Activated CD4-positive, alpha-beta T cell treated with anti-CD3 and anti-CD28 coated beads for 24 hours (primary cell): ENCODE results near the gene GGACT.
"Not testable (repeated sequence)": the region's sequence is repeated elsewhere in the genome, so short reads cannot be mapped to it uniquely, and the experiment has no call there.

ENCODE experiments used
- DNase-seq, 2 donors: peaks; one replicate each; pipeline ENCODE4 v3.0.0-alpha.2; 2020; ENCODE audit warnings: low read depth in 2 of 2

Gene GGACT

DNA sequence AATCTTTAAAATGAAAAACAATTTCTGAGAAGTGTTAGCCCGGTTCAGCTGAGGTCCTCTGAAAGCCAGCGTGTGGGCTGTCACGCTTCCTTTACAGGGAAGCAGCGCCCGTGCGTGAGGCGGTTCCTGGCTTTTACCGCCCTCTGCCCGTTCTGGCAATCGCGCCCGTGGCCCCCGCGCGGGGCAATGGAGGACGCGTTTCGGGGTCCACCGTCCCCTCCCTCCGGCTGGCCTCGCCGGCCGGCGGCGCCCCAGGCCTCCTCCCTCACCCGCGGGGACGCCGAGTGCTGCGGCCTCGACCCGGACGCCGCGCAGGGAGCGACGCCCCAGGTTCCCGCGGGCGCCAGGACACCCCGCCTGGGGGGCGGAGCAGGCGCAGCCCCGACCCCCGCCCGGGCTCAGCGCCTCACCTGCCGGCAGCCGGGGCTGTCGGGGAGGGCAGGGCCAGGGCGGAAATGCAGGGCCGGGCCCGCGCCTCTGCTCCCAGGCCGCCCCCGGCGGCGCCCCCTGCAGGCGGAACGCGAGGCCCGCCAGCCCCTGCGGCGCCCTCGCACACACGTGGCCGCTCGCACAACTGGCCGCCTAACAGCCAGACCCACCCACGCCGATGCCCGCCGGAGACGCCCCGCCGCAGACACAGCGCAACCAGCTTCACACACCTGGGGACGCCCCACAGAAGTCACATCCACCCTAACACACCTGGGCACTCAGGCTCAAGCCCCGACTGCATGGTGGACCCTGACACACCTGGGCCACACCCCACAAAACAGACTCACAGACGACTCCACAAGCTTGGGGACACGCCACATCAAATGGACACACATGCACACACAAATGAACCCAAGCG, at the start of gene GGACT:
TSS of gene GGACT (minus strand) at position 459 of the 847 bp plus-strand sequence. CDS start 56,198 bp downstream, outside the sequence.
- DNase-seq, result peak; percentile 74 to 84

DNA sequence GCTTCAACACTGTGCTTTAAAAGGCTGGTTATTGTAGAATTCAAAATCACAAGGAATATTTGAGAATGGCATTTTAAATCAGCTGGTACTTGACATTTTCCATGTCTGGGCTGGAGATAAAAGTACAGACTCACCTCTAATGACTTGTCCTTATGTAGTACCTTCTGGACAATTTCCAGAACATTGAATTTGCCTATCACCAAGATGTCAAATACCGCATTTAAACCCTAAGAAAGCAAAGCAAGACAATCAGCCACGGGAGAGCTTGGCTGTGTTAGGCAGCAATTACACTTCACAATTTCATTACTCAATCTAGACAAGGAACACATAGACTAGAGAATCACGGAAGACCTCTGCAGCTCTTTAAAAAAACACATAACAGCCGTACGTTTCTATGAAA, 49.2 kb upstream of the GGACT start:
- DNase-seq, result no peak

- DNase-seq, result no peak
Observed at GRCh38 chr13:100637380-100637779, 48.8 kb upstream of the GGACT start.

DNA sequence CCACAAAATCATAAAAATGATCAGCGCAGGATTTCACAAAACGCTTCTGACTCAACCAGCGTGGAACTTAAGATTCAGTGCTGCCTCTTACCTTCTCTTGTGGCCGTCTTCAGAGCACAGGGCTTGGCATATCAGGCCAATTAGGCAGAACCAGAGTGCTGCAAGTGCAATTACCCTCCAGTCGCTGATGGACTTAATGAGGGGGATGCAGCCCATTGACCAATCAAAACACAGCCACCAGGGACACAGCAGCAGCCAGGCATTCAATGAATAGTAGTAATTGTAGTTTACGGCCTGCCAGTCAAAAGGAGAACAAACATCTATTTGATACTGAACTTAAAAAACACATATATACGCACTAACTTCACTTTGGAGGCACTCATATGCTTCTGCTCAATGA, 47.9 kb upstream of the GGACT start:
- no peak for DNase-seq

GRCh38 chr13:100636004-100636403, 47.4 kb upstream of the GGACT start:
- DNase-seq, result no peak

- no peak for DNase-seq
Observed at GRCh38 chr13:100634696-100635095, 46.1 kb upstream of the GGACT start.

GRCh38 chr13:100633461-100633860, 44.9 kb upstream of the GGACT start:
- no peak for DNase-seq

- no peak for DNase-seq
Observed at GRCh38 chr13:100630555-100630954, 42.0 kb upstream of the GGACT start.

- no peak for DNase-seq
Observed at GRCh38 chr13:100627120-100627519, 38.5 kb upstream of the GGACT start.

GRCh38 chr13:100625447-100625846, 36.9 kb upstream of the GGACT start:
- no peak for DNase-seq

DNA sequence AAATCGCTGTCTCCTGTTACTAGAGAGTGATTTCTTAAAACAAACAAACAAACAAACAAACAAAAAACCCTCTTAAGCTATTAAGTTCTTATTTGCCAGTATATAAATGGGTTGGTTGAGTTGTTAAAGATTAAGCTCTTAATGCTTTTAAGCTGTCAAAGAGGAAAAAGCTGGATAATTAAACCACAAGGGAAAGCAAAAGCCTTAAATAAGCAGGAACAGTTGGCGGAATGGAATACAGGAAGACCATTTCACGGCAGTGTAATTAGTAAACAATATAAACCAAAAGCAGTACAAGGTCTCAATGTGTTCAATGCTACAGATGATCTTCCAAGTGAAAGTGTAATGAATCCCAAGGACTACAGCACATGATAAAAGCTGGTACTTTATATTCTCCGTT, 32.2 kb upstream of the GGACT start:
- no peak for DNase-seq

DNA sequence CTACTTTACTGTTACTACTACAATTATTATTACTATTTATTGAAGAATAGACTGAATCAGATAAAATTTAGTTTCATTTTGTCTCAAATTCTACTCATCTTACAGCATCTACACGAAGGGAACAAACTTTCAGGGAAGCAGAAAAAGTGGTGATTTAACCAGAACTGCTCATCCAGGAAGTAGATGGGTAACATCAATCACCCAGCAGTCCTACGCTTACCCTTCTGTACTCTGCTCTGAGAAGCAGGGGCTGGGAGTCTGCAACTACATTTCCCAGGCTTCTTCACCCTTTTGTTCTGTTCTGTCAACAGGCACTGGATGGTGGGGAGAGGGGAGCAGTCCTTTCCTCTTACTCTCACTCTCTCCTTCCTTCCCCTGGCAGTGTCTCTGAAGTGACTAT, 31.4 kb upstream of the GGACT start:
- no peak for DNase-seq

DNA sequence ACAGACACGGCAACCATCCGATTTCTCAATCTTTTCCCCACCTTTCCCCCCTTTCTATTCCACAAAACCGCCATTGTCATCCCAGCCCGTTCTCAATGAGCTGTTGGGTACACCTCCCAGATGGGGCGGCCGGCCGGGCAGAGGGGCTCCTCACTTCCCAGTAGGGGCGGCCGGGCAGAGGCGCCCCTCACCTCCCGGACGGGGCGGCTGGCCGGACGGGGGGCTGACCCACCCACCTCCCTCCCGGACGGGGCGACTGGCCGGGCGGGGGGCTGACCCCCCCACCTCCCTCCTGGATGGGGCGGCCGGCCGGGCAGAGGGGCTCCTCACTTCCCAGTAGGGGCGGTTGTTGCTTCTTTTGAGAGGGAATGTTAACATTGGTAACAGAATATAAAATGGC, 30.3 kb upstream of the GGACT start:
- not testable (repeated sequence) for DNase-seq

- no peak for DNase-seq
Observed at GRCh38 chr13:100613031-100613430, 24.4 kb upstream of the GGACT start.

DNA sequence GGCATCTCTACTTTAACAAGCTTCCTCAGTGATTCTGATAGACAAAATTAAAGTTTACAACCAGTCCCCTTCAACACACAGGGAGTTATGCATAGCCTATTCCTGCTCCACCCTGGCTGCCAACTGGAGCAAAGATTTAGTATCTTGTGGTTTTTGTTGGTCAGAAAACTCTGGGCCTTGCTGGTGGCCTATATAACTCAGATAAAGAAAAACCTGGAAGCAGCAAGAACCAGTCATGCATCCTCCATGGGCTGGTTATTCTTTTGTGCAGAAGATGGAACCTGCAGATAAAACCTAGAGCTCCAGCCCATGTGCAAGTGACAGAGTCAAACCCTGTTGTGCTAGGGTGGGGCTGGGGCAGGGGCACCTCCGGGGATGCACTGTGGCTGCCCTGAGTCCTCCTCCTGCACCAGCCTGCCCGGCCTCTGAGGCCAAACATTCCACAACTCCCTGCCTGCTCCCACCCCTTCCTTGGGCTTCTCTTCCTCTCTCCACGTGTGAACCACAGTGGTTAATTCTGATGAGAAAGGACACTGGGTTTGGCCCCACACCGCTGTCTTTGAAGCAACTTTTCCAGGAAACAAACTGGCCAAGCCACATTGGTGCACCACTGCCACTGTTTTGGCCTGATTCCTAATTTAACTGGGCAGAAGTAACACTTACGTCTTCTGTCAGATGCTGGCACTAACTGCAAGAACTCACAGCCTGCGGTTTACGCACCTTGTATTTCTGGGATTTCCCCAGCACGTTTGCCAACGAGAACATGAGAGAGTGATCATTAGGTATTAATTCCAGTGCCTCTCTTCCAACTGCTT, 23.3 kb upstream of the GGACT start:
- DNase-seq, result no peak

DNA sequence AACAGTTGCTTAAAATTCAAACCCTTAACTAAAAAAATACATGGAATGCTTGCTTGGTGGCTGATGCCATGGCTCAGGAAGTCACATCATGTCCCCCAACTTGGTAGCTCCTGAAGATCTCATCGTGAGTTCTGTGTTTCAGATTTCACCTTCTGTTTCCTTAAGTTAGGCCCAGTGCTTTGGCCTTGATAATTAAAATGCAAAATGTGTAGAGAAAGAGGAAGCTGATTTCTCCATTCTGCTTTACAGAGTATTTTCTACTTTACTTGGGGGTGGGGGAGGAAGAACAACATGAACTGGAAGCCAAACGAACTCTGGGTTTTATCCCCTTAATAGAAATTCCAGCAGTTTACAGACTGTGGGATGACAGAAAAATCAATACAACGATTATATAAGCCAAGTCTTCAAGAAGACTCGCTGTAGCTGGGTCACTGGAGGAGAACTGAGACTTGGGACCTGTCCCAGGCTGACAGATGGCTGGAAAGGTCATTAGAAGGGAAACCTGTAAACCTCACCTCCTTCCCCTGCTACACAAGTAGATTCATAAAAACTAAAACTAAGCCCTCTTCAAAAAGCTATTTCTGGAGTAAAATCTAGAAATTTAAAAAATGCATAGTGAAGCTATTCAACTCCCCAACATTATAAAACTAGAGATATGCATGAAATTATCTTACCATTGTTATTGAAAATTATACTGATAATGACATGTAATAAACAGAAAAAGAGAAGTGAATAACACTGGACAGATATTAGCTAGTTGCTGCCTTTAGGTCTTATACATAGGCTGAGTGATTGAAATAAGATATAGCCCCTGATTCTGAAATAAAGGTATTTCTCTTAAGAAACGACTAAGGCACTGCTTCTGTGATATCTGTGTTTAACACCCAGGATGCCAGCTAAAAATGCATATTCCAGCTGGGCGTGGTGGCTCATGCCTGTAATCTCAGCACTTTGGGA, 22.1 kb upstream of the GGACT start:
- no peak for DNase-seq

DNA sequence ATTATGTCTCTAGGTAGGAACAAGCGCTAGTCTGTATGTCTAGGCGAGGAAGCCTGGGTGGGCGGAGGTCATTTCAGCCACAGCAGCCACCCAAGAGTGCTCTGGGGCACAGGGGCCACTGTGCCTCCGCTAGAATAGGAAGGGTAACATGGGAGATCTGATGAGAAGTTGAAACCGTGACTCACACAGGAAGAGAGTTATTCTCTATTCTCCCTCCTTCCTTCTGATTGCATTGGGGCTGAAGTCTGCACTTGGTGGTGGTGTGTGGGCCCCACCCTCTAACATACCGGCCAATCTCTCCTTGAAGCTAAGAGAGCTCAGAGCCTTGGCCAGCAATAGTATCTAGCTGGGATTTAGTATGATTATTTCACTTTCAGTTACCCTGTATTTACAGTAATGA, 20.3 kb upstream of the GGACT start:
- DNase-seq, result no peak

- no peak for DNase-seq
Observed at GRCh38 chr13:100608489-100608888, 19.9 kb upstream of the GGACT start.

DNA sequence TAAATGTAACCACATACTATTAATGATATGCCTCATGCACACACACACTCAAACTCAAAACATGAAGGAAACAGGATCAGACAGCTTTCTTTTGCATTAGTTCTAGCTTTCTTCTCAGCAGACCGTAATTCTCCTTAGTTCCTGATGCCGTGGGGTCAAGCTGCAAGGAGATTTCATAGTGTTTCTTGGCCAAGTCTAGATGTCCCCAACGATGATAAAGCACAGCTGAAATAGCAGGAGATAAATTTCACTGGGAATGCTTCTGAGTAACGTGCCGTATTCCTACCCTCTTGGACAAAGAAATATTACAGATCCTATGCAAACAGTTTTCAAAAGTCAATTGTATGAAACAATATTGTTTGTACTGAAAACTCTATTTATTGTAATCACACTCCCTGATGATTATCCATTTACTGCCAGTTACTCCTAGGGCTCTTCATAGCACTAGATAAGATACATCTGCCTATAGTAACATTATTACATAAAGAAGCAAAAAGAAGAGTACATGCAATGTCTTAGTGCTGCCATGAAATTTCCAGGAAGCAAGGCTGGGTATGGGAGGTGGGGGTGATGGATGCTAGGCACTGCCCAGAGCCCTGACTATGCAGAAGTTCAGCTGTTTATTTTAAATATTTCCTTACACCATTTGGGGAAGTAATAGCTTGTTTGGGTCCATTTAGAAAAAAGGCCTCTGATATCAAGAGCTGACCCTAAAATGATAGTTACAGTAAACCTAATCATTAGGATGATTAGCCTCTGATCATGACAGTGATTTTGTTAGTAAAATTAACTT, 16.5 kb upstream of the GGACT start:
- DNase-seq, result no peak

DNA sequence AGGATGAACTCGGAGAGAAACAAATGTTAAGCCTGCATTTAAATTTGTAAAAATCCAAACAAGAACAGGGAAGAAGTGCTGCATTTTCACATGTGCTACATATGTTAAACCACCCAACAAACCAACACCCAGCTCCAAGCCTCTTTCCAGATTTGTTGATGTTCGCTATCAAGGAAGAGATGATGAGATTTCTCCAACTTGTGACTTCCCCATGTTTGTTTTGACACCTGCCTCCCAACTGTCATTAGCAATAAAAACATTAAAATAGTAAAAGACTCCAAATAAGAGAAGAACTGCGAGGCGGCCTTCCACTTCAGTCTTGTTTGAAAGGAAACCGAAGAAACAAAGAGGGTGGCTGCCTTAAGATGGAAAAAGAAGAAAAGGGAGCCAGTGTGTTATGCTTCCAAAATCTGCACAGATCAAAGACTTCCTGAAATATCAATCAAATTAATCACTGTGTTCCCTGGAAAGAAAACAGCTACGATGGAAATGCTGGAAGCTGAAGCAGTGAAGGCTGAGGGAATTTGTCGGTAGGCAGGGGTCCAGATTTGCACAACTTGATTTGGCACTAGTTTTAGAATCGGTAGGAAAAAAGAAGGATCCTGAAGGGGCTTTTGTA, 14.0 kb upstream of the GGACT start:
- no peak for DNase-seq

GRCh38 chr13:100601716-100602115, 13.1 kb upstream of the GGACT start:
- no peak for DNase-seq
